ENCODE data around the gene ATP5MC3. TPM values are rescaled to one million over a fixed set of nuclear protein-coding genes. Genes with fewer than 3 reads are reported as not detected.
"Not testable (repeated sequence)": the region's sequence is repeated elsewhere in the genome, so short reads cannot be mapped to it uniquely, and the experiment has no call there.

ATP5MC3 gene
- total RNA-seq, result 269 TPM
- long read RNA-seq, full-length matches to known transcripts, result 114 of 117 reads
- long read RNA-seq, partial matches to known transcripts, result 1 of 117 reads
- long read RNA-seq, other reads (novel, unspliced or antisense), result 2 of 117 reads

GRCh38 chr2:175181104-175181876, at the start of gene ATP5MC3:
ATP5MC3 (minus strand) TSS chr2:175181710; CDS start chr2:175181393, 317 bp downstream.
- peak; percentile 97 for DNase-seq (ENCODE audit: low spot score)

GRCh38 chr2:175228601-175229000, 47.1 kb upstream of the ATP5MC3 start:
- not testable (repeated sequence) for DNase-seq (ENCODE audit: low spot score)

- DNase-seq (ENCODE audit: low spot score), result no peak
These were observed 46.7 kb upstream of the ATP5MC3 start for GRCh38 chr2:175228179-175228578.

GRCh38 chr2:175227393-175227792, 45.9 kb upstream of the ATP5MC3 start:
- DNase-seq (ENCODE audit: low spot score), result no peak

GRCh38 chr2:175220075-175220474, 38.6 kb upstream of the ATP5MC3 start:
- DNase-seq (ENCODE audit: low spot score), result no peak

- DNase-seq (ENCODE audit: low spot score), result no peak
These were observed 37.0 kb upstream of the ATP5MC3 start for GRCh38 chr2:175218551-175218950.

GRCh38 chr2:175207741-175208438, 26.4 kb upstream of the ATP5MC3 start:
- no peak for DNase-seq (ENCODE audit: low spot score)

GRCh38 chr2:175206866-175207265, 25.4 kb upstream of the ATP5MC3 start:
- DNase-seq (ENCODE audit: low spot score), result no peak

GRCh38 chr2:175205523-175205922, 24.0 kb upstream of the ATP5MC3 start:
- no peak for DNase-seq (ENCODE audit: low spot score)

GRCh38 chr2:175203621-175204496, 22.3 kb upstream of the ATP5MC3 start:
- DNase-seq (ENCODE audit: low spot score), result no peak

- DNase-seq (ENCODE audit: low spot score), result no peak
These were observed 13.5 kb upstream of the ATP5MC3 start for GRCh38 chr2:175195012-175195411.

GRCh38 chr2:175188761-175189160, 7.3 kb upstream of the ATP5MC3 start:
- DNase-seq (ENCODE audit: low spot score), result no peak

GRCh38 chr2:175187378-175187777, 5.9 kb upstream of the ATP5MC3 start:
- DNase-seq (ENCODE audit: low spot score), result no peak

GRCh38 chr2:175183674-175184073, 2.2 kb upstream of the ATP5MC3 start:
- DNase-seq (ENCODE audit: low spot score), result no peak

GRCh38 chr2:175181877-175182308, 383 bp upstream of the ATP5MC3 start:
- DNase-seq (ENCODE audit: low spot score), result no peak

GRCh38 chr2:175180701-175181103, 808 bp downstream of the ATP5MC3 start:
- no peak for DNase-seq (ENCODE audit: low spot score)

GRCh38 chr2:175176624-175177023, 4.9 kb downstream of the ATP5MC3 start:
- no peak for DNase-seq (ENCODE audit: low spot score)

GRCh38 chr2:175175896-175176295, 5.6 kb downstream of the ATP5MC3 start:
- no peak for DNase-seq (ENCODE audit: low spot score)

GRCh38 chr2:175175320-175175719, 6.2 kb downstream of the ATP5MC3 start:
- DNase-seq (ENCODE audit: low spot score), result no peak

- DNase-seq (ENCODE audit: low spot score), result no peak
These were observed 10.7 kb downstream of the ATP5MC3 start for GRCh38 chr2:175170659-175171304.

GRCh38 chr2:175169191-175169590, 12.3 kb downstream of the ATP5MC3 start:
- DNase-seq (ENCODE audit: low spot score), result no peak
